GM21619 (cell line): Measurements from ENCODE around the gene NPTXR.
"Not testable (repeated sequence)": the region's sequence is repeated elsewhere in the genome, so short reads cannot be mapped to it uniquely, and the experiment has no call there.

Experiments
- ATAC-seq: cut with Tn5 transposase; IDR thresholded peaks from one replicate; pipeline ENCODE4 v1.9.1; 2021; ENCODE audit not compliant: unreplicated experiment

The NPTXR gene

DNA sequence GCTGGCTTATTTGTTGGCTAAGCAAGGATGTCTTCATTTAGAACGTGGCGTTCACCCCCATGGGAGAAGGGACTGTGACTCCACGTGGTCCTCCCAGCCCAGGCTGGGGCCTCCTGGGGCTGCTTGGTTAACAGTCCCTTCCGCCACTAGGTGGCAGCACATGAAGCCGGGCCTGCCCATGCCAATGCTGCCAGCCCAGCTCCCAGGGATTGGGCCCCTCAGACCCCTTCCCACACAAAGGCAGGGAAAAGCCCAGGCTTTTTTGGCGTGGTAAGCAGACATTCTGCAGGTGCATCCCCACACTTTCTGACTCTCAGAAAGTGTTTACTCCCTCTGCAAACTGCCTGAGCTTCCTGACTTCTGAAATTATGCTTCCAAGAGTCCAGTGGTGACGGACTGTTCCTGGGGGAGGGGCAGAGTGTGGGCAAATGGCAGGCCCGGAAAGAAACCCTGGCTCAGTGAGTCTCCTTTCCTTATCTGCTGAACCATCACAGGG lies 25.1 kb upstream of the NPTXR start:
- ATAC-seq: no peak

DNA sequence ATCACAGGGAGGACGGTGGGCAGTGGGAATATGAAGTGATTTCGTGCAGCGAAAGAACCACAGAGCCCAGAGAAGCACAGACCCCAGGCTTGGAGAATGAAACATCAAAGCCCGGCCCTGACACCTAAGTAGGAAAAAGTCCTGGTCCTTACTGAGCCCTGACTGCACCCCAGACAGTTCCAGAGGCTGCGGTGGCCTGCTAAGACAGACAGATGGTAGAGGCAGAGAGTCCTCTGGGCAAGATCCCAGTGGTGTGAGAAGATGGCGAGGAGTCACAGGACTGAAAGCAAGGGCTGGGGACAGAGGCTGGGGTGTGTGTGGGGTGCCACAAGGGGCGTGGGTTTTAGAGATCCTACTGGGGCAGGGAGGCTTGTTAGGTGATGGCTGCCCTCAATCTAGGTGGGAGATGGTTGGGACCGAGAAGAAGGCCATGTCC lies 24.5 kb upstream of the NPTXR start:
- ATAC-seq: no peak

DNA sequence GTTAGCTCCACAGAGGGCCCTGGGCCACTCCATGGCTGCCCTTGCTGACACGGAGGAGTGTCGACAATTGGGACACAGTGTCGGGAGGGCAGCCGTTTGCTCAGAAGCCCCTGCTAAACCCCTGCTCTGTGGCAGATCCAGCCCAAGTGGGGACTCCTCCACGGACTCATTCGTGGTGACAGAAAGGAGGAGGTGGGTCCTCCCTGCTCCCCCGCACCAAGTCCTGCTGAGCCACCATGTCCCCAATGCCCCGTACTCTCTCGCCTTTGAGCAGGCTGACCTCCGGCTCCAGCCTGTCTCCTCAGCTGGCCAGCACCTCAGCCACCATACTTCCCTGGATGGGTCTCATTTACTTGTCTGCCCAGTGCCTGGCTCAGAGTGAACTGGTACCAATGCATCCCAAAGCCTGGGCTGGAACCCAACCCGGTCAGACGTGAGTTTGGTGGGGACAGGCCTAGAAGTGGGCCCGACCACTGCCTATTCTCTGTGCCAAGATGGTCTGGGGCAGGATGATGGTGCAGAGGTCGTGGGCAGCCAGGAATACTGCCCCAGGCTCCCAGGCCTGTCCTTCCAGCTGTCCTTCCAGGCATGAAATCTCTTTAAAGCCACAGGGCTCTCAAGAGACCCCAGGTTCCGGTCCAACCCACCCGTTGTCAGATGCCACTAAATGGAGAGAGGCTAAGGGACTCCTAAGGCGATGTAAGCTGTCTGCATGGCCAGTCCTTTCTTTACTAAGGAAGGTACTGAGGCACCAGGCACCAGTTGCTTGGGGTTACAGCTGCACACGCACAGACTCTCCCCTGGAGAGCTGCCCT lies 23.9 kb upstream of the NPTXR start:
- no peak for ATAC-seq

DNA sequence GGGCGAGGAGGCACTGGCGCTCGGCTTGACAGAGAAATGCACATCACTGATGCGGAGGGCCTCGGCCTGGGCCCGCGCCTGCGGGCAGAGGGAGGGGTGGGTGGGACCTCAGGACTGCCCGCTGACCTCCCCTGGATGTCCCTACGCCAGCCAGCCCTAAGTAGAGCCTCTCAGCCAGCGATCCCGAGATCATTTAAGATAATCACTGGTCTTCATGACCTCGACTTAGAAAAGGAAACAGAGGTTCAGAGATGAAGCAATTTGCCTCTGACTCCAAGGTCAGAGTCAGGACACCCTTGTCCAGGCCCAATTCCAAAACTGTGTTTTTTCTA lies 23.3 kb upstream of the NPTXR start:
- ATAC-seq: no peak

DNA sequence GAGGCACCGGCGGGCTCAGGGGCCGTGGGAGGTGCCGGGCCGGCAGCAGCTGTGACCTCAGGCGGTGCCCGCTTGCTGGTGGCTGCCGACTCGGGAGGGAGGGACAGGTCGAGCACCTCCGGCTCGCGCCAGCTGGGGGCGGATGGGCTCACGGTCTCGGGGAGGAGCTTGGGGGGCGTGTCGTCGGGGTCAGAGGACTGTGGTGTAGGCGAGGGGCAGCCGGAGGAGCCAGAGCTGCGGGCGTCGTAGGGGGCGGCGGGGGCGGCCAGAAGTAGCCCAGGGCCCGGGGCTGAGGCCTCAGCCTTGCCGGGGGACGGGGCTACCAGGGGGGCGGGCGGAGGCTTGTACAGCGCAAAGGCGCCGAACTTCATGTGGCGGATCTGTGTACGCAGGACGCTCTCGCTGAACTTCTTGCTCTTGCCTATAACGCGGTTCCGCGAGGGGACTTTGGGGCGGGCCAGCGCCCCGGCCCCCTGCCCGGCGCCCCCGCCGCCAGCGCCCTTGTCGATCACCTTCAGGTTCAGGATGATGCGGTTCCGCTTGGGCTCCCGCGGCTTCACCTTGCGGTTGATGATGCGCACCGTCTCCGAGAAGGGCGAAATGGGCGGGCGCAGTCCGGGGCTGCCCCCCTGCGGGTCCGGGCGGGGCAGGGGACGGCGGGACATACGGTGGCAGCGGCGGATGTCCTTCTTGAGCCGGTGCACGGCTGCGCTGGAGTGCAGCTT lies 22.7 kb upstream of the NPTXR start:
- no peak for ATAC-seq

DNA sequence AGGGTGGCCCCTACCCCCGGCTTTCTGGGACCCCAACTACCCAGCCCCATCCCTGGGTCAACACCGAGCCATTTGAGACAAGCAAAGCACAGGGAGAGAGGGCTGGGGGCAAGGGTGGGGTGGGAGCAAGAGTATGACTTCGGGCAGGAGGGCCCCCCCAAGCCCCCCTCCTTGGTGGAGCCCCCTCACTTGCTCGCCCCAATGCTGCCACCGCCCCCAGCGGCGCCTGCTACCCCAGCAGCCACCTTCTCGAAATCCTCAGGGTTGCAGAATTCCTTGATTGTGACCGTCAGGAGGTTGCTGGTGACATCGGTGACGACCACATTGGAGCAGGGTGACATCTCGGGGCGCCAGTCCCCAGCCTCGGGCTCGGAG lies 22.2 kb upstream of the NPTXR start:
- ATAC-seq: no peak

DNA sequence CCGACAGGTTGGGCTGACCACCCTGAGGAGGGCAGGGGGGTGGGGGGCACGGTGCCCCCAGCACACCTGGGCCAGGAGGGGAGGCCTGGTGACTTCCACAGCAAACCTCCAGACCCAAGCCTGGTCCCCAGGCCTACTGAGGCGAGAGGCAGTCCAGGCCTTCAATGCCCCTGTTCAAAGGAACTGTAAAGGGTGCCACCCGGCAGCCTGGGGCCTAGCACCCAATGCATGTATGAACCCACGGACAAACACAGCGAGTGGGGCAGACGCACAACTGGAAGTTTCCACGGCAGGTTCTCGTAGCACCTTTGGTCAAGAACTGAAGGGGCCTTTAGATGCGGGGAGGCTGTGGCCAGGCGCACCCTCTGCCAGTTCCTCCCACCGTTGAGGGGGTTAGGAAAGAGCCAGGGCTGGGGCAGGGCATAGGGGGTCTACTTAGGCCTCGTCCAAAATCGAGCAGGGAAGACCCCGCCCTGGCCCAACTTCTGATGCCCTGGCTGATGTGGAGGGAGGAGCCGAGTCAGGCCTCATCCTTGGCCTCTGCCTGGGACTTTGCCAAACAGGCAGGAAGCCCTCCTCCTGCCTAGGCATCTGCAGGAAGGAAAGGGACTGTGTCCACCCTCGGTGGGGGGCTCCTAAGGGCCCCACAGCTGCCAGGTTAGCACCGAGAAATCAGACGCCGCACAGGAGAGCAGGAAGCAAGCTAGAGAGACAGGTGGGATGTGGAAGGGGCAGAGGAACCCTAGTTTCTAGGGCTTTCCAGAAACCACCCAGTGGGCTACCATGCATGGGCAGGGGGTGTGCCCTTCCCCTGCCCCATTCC lies 21.6 kb upstream of the NPTXR start:
- ATAC-seq: no peak

DNA sequence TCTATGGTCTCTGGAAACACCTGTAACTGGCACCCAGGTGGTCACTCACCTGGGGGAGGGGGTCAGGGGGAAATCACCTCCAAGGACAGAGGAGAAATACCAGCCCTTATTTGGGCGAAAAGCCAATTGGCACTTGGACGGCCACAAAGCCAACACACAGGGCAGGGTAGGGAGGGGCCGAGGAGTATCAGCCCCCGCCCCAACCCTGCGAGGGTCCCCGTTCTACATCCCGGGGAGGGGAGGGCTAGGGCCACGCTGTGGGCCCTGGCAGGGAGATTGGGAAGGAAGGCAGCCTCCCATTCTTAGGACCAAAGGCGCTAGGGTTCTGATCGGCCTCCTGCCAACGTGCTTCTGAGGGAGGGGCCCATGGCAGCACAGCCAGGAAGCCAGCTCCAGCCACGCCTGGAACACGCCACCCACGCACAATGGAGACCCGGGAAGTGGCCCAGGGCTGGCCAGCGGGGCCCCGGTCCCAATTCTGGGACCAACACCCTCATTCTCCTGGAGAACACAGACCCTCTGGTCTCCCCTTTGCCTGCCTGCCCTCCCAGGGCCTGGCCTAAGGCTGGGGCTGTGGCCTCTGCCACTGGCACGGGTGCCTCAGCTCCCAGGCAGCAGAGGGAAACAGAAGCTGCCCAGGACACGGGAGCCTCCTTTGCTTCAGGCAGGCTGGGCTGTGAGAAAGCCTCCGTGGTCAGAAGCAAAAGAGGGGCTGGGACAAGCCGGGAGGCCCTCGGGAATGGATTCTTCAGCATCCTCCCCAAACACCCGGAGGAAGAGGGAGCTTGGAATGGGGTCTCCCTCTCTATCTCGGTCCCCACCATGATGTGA lies 20.7 kb upstream of the NPTXR start:
- no peak for ATAC-seq

DNA sequence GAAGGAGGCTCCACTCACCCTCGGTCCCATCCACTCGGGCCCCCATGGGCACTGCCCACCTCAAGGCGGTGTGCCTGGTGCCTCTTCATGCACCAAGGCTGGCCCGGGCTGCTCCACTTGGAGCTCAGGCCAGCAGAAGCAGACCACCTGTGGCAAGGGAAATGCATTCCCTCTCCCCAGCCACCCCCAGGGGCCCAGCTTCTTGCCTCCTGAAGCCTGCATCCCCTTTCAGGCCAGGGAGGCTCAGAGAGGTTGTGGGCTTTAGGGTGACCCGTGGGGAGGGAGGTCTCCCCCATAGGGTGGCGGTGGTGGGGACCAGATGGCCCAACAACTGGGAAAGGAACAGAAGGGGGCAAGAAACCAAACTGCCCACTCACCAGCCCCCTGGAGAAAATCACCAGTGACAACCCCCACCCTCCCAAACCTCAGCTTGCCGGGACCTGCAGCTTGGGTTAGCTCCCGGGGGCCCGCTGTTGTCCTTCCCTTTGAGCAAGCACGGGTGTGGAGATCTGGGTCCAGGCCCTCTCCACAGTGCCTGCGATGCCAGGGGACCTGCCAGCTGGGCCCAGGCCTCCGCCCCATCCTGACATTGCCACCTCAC lies 19.8 kb upstream of the NPTXR start:
- ATAC-seq: no peak

DNA sequence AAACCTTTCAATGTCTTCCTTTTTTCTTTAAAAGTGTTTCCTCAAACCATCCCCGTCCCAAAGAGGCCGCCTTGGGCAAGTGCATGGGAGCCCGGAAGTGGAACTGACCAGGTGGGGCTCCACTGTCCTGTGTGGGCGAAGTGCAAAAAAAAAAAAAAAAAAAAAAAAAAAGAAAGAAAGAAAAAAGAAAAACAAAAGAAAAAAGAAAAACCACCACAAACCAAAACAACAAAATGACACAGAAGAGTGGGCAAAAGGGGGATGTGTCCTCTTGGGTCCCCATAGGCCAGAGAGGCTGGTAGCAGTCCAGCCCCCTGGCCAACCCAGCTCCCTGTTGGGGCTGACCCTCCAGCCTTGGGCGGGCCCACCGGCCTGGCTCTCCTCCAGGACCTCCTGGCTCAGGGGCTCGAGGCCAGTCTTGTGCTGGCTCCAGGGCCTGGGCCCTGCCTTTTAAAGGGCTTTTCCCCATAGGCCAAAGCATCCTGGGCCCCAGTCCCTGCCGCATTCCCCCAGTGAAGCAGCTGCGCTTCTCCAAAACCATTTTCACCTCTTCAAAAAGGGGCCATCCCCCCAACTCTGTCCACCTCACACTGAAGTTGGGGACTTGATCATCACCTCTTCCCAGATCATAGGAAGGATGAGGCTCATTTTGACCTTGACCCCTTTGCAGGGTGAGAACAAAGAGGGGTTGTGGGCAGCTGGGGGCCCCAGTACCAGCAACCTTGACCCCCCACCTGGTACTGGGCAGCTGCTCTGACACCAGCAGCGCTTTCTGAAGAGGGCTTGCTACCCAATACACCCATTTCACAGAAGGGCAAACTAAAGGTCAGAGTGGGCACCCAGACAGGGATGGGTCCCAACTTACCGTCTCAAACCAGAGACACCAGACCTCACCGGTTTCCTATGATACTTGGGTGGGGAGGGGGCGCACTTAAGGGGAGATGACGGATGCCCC lies 18.8 kb upstream of the NPTXR start:
- no peak for ATAC-seq

DNA sequence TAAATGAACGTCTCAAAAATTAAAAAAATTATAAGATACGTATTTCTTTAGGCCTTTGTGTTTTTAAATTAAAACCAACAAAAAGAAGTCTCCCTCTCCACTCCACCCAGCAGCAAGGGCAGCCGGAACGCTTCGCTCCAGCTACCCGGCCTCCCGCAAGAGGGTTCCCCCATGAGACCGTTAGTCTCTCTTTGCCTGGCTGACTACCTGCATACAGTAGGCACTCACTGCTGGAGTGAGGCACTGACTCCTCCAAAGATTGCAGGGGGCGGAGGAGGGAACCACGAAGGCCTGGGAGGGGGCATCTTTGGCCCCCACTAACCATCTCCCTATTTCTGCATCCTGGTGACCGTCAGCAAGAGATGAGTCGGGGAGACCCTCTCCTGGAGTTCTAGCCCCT lies 18.1 kb upstream of the NPTXR start:
- no peak for ATAC-seq

DNA sequence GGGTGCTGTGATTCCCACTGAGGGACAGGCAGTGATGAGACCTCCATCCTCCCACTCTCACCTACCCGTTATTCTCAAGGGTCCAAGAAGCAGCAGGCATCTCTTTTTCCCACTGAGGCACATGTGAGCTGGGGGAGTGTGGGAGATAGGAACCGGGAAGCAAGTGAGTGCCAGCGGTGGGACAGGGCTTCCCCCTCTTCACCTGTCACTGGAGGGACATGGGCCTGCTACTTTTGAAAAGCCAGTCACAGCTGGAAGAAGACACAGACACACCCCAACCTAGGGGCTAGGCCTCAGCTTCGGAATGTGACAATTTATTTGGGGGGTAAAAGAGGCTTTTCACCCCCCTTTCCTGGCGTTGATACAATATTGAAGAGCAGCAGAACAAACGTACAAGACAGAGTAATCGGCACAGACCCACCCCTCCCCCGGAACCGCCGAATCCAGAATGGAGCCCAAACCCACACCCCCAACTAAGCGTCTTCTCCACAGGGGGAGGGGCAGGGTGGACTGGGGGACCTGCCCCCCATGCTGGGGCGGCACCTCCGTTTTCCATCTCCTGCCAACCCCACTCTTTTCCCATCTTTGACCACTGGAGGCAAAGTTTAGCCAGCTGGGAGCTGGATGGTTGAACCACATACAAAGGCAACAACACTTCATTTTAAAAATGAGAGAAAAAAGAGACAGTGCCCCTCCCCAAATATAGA lies 17.5 kb upstream of the NPTXR start:
- no peak for ATAC-seq

DNA sequence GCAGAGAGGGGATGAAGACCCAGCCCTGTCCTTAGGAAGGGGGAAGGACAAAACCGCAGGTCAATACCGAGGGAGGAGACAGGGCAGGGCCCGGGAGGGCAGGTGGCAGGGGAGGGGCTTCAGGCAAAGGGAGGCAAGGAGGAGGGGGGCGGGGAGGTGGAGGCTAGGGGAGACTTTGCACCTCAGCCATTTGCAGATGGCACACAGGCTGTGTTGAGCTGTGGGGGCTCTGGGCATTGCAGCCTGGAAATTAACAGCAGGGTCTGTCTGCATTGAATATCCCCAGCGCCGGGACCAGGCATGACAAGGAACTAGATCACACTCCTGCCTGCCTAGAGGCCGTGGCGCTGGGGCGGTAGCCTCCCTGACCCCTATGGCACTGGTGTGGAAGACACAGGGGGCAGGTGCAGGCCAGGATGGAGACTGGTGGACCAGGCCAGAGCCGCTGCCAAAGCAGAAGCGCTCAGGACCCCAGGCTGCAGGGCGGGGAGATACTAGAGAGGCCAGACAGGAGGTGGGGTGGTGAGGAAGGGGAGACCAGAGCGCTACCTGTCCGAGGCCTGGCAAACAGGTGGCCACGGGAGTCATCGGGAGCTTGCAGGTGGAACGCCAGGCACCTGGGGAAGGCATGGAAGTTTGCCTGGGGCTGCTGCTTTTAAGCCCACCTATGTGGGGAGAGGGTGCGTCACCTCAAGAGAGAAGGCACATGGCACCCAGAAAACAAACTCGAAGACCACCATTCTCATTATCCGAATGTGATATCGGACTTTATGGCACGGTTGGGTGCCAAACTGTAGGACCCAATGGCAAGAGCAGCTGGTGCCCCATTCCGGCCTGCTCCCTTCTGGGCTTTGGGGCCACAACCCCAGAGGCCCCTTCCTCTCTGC lies 16.7 kb upstream of the NPTXR start:
- no peak for ATAC-seq

DNA sequence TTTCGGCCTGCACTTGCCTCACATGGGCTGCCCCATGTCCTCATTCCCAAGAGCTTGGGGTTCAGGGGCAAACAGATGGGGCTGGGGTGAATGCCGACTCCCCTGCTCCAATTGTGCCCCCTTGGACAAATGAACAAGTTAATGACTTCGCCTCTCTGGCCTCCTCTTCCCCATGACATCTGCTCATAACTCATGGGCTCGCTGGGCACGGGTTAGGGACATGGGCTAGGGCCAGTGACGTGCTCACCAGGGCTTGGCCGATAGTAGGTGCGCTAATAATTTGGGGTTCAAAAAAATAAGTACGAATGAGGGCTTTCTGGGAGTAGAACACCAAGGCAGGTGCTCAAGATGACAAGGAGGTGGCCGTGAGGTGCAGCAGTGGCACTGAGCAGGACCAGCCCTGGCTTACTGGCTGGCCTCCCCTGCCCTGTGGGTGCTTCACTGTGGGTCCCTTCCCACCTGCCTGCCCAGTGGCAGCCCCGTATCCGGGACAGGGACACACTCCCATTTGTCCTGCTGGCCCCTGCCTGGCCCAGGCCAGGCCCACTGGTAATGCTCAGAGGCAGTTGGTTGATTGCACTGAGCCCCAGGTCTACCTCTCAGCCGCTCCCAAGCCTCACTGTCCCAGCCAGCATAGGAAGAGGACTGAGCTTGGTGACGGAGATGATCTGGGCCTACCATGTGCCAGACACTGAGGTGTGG lies 15.9 kb upstream of the NPTXR start:
- ATAC-seq: no peak

DNA sequence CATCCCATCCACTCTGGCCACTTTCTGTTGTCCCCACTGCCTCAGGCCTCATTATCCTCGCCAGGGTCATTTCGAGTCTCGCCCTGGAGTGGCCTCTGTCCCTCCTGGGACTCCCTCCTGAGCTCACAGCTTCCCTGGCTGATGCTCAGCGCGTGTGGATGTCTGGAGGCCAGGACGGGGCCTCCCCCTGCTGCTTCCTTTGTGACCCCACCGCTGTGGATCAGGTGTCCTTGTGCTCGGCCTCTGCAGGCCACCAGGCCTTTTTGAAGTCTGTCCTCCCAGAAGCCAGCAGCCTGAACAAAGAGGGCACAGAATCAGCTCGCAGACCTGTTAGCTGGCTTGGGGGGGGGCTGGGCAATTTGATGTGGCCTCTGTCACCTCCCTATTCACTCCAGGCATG lies 14.7 kb upstream of the NPTXR start:
- no peak for ATAC-seq

DNA sequence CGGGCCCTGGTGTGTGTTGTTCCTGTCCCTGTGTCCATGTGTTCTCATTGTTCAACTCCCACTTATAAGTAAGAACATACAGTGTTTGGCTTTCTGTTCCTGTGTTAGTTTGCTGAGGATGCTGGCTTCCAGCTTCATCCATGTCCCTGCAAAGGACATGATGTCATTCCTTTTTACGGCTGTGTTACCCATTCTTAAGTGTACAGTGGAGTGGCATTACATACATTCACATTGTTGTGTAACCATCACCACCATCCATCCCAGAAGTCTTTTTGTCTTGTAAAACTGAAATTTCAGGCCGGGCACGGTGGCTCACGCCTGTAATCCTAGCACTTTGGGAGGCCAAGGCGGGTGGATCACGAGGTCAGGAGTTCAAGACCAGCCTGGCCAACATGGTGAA lies 10.6 kb upstream of the NPTXR start:
- ATAC-seq: not testable (repeated sequence)

DNA sequence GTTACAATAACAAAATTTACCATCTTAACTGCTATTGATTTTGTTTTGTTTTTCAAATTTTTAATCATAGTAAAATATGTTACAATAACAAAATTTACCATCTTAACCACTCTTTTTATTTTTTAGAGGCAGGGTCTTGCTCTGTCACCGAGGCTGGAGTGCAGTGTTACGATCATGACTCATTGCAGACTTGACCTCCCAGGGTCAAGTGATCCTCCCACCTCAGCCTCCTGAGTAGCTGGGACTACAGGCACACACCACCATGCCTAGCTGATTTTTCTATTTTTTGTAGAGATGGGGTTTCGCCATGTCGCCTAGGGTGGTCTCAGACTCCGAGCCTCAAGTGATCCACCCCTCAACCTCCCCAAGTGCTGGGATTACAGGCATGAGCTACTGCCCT lies 10.1 kb upstream of the NPTXR start:
- ATAC-seq: not testable (repeated sequence)
